Upper lobe of left lung (tissue), 4 donors: Measurements from ENCODE around the gene GUF1.

ENCODE experiments used
- EP300 ChIP-seq, 4 donors: sonication (generic); formaldehyde crosslinking; IDR thresholded peaks; one replicate each; pipeline ENCODE4 v1.5.1; 2017; ENCODE audit warnings: antibody characterized with exemption in 4 of 4, control low read depth in 2 of 4
- POLR2AphosphoS5 ChIP-seq, 2 donors: sonication (generic); formaldehyde crosslinking; IDR thresholded peaks; one replicate each; pipeline ENCODE4 v1.5.1; 2017; ENCODE audit warnings: antibody characterized with exemption in 2 of 2
- TF ChIP-seq, protein P1 (sequence below), 6 experiments: fragments of 450-650 bp in 4 of 6; fragments of 200-600 bp in 2 of 6; sonication (generic) in 2 of 6; IDR thresholded peaks; one replicate each; pipeline ENCODE4 v1.5.1; 2016 to 2019; ENCODE audit warnings: antibody characterized with exemption in 6 of 6

- TF ChIP-seq, protein P1, sequence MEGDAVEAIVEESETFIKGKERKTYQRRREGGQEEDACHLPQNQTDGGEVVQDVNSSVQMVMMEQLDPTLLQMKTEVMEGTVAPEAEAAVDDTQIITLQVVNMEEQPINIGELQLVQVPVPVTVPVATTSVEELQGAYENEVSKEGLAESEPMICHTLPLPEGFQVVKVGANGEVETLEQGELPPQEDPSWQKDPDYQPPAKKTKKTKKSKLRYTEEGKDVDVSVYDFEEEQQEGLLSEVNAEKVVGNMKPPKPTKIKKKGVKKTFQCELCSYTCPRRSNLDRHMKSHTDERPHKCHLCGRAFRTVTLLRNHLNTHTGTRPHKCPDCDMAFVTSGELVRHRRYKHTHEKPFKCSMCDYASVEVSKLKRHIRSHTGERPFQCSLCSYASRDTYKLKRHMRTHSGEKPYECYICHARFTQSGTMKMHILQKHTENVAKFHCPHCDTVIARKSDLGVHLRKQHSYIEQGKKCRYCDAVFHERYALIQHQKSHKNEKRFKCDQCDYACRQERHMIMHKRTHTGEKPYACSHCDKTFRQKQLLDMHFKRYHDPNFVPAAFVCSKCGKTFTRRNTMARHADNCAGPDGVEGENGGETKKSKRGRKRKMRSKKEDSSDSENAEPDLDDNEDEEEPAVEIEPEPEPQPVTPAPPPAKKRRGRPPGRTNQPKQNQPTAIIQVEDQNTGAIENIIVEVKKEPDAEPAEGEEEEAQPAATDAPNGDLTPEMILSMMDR (IDR thresholded peaks at IDR 0.05): no peak
- no peak for TF ChIP-seq POLR2AphosphoS5 (IDR thresholded peaks at IDR 0.05)
- TF ChIP-seq EP300 (IDR thresholded peaks at IDR 0.05): no peak
Measured at GRCh38 chr4:44722001-44722400, 43.8 kb downstream of the GUF1 start.
